Measurements from ENCODE around the gene ESRP2. TPM values are rescaled to one million over a fixed set of nuclear protein-coding genes. Genes with fewer than 3 reads are reported as not detected.

The ESRP2 gene
- total and polyA plus RNA-seq, 8 donors = 19.8 to 184 (median 35.9) TPM

DNA sequence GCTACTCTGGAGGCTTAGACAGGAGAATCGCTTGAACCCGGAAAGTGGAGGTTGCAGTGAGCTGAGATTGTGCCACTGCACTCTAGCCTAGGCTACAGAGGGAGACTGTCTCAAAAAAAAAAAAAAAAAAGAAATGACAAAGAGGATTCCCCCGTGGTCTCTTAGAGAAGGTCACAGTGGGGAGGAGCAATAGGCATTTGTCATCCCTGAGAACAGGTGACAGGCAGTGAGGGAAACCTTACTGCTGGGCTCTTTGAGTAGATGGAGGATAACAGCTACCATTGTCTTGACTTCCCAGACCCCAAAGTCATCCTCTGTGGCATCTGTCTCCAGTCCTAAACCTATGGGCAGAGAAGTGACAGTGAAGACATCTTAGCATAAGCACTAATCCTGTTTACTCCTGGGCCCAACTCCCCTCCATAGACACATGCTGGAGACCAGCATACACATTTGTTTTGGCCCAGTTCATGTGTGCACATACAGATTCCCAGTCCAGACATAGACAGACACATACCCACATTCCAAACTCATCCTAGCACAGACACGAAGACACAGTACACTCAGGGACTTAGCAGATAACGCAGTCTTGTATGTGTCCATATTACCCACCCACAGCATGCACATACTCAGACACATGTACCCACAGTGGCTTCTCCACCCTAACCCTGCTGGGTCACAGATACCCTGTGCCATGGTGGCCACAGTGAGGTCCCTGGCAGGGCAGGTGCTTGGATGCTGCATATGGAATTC, 2.7 kb downstream of the ESRP2 start:
- intact Hi-C loops (cut with DNase I; ENCODE audit: low total_unique reads) = no loop called here
- no peak for DNase-seq
- peaks cover 26 to 46% (median 38%) of the 10 kb centered on the region in 4 donors for H3K36me3 ChIP-seq
- H3K27me3 ChIP-seq = peaks cover 0 to 5% (median 0%) of the 10 kb centered on the region in 3 donors
- 66 to 69% (median 69%) methylated on average over 5 of the region's 5 CpGs for WGBS, 5 donors
- no peaks in the 10 kb centered on the region for H3K9me3 ChIP-seq
- TF ChIP-seq EP300 (IDR thresholded peaks at IDR 0.05) = no peak
- TF ChIP-seq, protein P1, sequence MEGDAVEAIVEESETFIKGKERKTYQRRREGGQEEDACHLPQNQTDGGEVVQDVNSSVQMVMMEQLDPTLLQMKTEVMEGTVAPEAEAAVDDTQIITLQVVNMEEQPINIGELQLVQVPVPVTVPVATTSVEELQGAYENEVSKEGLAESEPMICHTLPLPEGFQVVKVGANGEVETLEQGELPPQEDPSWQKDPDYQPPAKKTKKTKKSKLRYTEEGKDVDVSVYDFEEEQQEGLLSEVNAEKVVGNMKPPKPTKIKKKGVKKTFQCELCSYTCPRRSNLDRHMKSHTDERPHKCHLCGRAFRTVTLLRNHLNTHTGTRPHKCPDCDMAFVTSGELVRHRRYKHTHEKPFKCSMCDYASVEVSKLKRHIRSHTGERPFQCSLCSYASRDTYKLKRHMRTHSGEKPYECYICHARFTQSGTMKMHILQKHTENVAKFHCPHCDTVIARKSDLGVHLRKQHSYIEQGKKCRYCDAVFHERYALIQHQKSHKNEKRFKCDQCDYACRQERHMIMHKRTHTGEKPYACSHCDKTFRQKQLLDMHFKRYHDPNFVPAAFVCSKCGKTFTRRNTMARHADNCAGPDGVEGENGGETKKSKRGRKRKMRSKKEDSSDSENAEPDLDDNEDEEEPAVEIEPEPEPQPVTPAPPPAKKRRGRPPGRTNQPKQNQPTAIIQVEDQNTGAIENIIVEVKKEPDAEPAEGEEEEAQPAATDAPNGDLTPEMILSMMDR (IDR thresholded peaks at IDR 0.05) = no peak
- no peak for TF ChIP-seq POLR2AphosphoS5 (IDR thresholded peaks at IDR 0.05)
- no peak for TF ChIP-seq POLR2A (IDR thresholded peaks at IDR 0.05)
- H3K27ac ChIP-seq = peak overlapping the region; percentile 91 to 97 (median 92)
- H3K4me1 ChIP-seq = peaks cover 45 to 78% (median 59%) of the 10 kb centered on the region in 4 donors
- peak overlapping the region in 3 of 4 donors; percentile 17 to 63 (median 27) for H3K4me3 ChIP-seq

DNA sequence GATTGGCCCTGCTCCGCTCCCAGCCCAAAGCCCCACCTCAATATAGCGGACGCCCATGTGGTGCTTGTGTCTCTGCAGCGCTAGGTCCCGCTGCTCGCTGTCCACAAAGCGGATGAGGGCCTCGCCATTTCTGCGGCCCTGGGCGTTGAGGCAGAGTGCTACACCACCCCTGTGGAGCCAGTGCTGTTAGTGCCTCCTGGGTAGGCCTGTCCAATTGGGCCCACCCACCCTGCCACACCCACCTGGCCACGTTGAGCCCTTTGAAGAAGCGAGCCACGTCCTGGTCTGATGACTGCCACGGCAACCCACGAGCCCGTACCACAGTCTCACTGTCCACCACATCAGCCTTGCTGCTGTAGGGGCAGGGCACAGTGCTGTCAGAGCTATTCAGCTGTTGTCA, 3.6 kb downstream of the ESRP2 start:
- H3K4me3 ChIP-seq = peak overlapping the region in 1 of 4 donors; percentile 2
- 58 to 77% (median 69%) methylated on average over 16 of the region's 16 CpGs for WGBS, 5 donors
- H3K4me1 ChIP-seq = peaks cover 43 to 82% (median 62%) of the 10 kb centered on the region in 4 donors
- peaks cover 0 to 5% (median 0%) of the 10 kb centered on the region in 3 donors for H3K27me3 ChIP-seq
- peaks cover 26 to 48% (median 42%) of the 10 kb centered on the region in 4 donors for H3K36me3 ChIP-seq
- TF ChIP-seq POLR2AphosphoS5 (IDR thresholded peaks at IDR 0.05) = no peak
- no peak for TF ChIP-seq POLR2A (IDR thresholded peaks at IDR 0.05)
- no peak for TF ChIP-seq EP300 (IDR thresholded peaks at IDR 0.05)
- TF ChIP-seq, protein P1 (IDR thresholded peaks at IDR 0.05) = no peak
- H3K9me3 ChIP-seq = no peaks in the 10 kb centered on the region
- DNase-seq = no peak
- intact Hi-C loops (cut with DNase I; ENCODE audit: low total_unique reads) = no loop called here
- H3K27ac ChIP-seq = no peak overlapping the region

DNA sequence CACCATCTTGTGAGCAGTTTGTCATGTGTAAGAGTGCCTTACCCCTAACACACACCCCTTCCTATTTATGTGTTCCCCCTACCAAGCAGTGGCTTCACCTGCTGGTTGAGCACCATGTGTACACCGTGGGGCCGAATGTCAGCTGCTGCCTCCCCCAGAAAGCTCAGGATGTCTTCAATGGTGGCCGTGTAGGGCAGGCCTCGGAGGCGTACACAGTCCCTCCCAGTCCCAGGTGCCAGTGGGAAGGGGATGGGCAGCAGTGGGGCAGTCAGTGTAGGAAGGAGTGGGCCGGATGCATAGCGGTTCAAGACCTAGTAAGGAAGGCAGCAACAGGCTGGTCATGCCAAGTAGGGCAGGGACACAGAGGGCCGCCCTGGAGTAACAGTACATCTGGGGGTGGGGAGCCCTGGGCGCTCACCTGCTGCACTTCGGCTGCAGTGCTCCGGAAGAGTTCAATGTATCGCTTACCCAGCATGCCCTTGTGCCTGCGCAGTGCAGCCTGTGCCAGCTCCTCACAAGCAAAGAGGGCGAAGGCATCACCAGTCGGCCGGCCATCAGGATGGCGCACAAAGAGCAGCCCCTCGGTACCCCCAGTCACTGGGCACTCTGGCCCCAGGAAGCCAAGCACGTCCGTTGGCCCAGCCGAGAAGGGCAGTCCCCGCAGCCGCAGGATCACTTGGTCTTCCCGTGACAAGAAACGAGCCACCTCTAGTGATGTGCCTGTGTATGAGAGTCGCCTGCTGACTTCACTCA, 4.4 kb downstream of the ESRP2 start:
- Histone ChIP-seq H3K4me3 (no peak overlapping the region), H3K36me3 (peaks cover 26 to 55% (median 44%) of the 10 kb centered on the region in 4 donors), H3K4me1 (peaks cover 36 to 80% (median 60%) of the 10 kb centered on the region in 4 donors), H3K27ac (no peak overlapping the region), H3K27me3 (peaks cover 0 to 5% (median 0%) of the 10 kb centered on the region in 3 donors), H3K9me3 (no peaks in the 10 kb centered on the region)
- TF ChIP-seq EP300 (IDR thresholded peaks at IDR 0.05) (no peak), POLR2AphosphoS5 (IDR thresholded peaks at IDR 0.05) (no peak), POLR2A (IDR thresholded peaks at IDR 0.05) (no peak)
- intact Hi-C loops (cut with DNase I; ENCODE audit: low total_unique reads) = no loop called here
- DNase-seq = no peak
- 80 to 88% (median 83%) methylated on average over 20 to 26 of the region's 26 CpGs for WGBS, 5 donors

DNA sequence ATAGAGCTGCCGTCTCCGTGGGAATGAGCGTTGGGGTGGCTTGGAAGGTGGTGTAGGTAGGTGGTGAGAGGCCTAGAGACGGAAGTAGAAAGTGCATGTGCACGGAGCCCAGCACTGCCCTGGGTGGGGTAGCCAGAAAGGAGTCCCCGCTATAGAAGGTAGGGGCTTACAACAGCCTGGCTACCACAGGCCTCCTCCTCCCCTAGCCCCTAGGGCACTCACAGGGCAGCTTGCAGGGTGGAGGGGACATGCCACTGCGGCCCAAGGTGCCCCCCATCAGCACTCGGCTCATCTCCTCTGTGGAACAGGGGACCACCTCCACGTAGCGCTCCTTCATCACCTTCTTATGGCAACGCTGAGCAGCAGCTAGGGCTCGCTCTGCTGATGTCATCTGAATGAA, 5.0 kb downstream of the ESRP2 start:
- 81 to 90% (median 88%) methylated on average over 6 to 12 of the region's 12 CpGs for WGBS, 5 donors
- intact Hi-C loops (cut with DNase I; ENCODE audit: low total_unique reads) = no loop called here
- H3K4me1 ChIP-seq = peaks cover 30 to 74% (median 54%) of the 10 kb centered on the region in 4 donors
- H3K27ac ChIP-seq = no peak overlapping the region
- H3K27me3 ChIP-seq = peaks cover 0 to 3% (median 0%) of the 10 kb centered on the region in 3 donors
- no peak overlapping the region for H3K4me3 ChIP-seq
- no peaks in the 10 kb centered on the region for H3K9me3 ChIP-seq
- TF ChIP-seq, protein P1 (IDR thresholded peaks at IDR 0.05) = no peak
- no peak for TF ChIP-seq EP300 (IDR thresholded peaks at IDR 0.05)
- TF ChIP-seq POLR2AphosphoS5 (IDR thresholded peaks at IDR 0.05) = no peak
- TF ChIP-seq POLR2A (IDR thresholded peaks at IDR 0.05) = no peak
- H3K36me3 ChIP-seq = peaks cover 26 to 61% (median 50%) of the 10 kb centered on the region in 4 donors
- DNase-seq = no peak

Data from stomach (tissue), 9 donors.